Cortex of kidney (tissue), 1 donor: ENCODE results near the gene RRH.
"Not testable (repeated sequence)": the region's sequence is repeated elsewhere in the genome, so short reads cannot be mapped to it uniquely, and the experiment has no call there.

ENCODE experiments used
- DNase-seq: peaks from one replicate; lab custom pipeline; 2025; lab: John Stamatoyannopoulos, UW

The RRH gene

DNA sequence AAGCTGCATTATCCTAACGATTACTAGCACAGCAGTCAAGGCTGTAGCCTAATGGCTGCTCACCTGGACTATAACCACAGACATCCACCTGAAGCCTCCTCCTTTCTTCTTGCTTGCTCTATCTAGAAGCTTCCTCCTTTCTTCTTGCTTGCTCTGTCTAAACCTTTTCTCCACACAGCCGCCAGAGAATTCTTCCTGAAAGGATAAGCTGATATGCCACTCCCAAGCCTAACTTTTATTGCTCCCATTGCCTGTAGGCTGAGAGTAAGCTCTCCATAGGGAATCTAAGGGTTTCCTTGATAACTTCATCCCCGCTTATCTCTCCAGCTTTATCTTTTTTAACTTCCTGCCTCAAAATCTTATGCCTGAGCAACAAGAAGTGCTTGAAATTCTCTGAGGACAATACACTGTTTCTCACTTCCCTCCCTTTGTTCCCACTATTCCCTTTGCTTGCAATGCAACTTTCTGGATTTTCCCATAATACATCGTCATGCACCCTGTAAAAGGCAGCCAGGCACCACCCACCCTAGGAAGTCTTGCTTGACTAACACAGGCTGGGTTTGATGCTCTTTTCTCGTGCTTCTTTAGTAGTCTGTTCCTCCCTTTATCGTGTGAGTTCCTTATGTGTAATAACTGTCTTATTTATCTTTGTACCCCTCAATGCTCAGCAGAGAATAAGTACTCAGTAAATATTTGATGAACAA is 18.8 kb downstream of the RRH start:
- no peak for DNase-seq

DNA sequence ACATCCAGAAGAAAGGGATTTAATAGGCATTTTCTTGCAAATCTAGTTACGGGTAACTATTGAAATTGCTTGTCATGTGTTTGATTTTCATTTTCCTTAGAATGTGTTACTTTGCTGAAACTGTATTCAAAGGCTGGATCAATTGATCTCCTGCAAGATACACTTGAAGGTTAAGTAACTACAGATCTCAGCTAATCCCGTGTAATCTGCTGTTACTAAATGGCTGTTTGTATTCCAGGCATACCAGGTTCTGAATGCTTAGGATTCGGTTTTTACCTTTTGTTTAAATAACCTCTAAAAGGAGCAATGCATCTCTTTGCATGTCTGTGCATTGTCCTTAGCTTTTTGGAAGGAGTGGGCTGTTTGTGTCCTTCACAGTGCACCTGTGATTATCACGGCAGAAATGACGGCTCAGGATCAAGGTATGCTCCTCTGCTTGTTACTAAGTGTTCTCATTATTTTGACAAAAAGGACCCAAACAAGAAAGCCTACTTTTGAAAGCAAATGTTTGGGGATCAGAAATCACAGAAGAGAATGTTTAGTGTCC is 20.2 kb downstream of the RRH start, which contains the start of gene LRIT3:
TSS of gene LRIT3 (plus strand) at position 212 of the 547 bp plus-strand sequence. CDS start at position 307, 95 bp downstream.
- DNase-seq: no peak

- DNase-seq: no peak
Measured at GRCh38 chr4:109848501-109848900, 20.7 kb downstream of the RRH start.

DNA sequence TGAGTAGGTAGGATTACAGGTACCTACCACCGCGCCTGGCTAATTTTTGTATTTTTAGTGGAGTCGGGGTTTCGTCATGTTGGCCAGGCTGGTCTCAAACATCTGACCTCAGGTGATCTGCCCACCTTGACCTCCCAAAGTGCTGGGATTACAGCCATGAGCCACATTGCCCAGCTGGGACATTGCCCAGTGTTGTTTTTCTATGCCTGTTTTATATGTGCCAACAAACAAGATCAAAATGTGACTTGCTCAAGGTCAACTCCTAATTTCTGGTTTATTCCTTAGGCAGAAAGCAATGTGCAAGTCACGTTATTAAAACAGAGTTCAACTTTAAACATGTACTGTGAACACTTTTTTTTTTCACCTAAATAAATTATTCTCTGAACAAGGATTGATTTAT is 22.8 kb downstream of the RRH start:
- no peak for DNase-seq

- DNase-seq: not testable (repeated sequence)
Measured at GRCh38 chr4:109859426-109860300, 31.9 kb downstream of the RRH start.

DNA sequence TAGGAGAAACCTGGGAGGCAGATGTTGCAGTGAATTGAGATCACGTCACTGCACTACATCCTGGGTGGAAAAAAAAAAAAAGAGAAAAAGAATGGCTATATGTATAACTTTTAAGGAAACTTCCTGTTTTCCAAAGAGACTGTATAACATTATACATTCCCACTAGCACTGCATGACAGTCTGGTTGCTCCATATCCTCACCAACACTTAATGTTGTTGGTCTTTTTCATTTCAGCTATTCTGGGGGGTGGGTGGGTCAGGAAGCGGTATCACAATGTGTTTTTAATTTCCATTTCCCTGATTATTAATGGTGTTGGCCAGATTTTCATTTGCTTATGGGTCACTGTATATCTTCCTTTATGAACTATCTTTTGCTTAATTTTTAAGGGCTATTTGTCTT is 33.5 kb downstream of the RRH start:
- DNase-seq: no peak

DNA sequence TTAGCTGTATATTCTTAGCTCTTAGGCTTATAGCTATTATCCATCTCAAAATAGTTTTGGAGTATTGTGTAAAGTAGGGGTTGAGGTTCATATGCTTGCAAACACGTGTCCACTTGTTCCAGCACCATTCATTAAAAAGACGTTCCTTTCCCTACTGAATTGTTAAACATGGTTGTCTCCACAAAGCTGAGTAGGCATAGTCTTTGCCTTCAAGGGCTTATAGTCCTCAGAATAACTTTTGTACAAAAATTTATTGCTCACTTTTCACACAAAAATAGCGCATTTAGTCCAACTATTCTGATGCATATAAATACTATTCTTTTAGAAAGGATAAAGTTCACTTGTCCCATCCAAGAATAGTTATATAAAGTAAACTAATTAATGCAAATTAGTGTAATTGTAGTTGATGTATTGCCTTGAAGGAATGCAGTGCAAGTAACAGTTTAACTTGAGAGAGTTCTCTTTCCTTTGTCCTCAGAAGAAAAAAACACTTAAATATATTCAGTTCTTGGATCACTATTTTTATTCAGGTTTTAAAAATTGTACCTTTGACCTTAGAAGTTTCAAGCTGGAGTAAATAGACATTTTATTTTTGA is 34.2 kb downstream of the RRH start:
- no peak for DNase-seq

- no peak for DNase-seq
Measured at GRCh38 chr4:109864134-109864533, 36.4 kb downstream of the RRH start.

DNA sequence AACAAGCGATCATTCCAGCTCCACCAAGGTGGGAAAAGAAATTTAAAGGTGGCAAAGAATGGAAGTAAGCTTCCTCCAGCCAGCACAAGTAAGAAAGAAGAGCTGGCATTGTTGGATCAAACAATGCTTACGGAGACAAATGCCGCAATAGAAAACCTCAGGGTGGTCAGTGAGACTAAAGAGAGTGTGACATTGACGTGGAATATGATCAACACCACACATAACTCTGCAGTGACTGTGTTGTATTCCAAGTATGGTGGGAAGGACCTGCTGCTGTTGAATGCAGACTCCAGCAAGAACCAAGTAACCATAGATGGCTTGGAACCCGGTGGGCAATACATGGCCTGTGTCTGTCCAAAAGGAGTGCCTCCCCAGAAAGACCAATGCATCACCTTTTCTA is 42.3 kb downstream of the RRH start:
- DNase-seq: no peak

DNA sequence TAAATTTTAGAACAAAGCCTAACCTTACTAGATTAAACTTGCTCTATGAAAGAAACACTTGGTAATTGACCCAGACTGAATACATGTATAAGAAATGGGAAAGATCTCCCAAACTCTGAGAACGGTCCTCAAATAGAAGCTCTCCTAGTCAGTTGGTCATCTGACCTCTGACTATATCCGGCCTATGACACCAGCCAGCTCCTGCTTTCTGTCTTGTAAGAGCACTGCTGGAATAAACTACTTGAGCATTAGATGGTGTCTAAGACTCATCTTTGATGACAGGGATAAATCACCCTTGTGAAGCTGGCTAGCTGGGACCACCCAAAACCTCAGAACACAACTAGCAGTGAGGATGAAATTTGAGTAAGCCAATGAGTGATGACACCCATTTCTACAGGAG is 44.3 kb downstream of the RRH start:
- DNase-seq: no peak

DNA sequence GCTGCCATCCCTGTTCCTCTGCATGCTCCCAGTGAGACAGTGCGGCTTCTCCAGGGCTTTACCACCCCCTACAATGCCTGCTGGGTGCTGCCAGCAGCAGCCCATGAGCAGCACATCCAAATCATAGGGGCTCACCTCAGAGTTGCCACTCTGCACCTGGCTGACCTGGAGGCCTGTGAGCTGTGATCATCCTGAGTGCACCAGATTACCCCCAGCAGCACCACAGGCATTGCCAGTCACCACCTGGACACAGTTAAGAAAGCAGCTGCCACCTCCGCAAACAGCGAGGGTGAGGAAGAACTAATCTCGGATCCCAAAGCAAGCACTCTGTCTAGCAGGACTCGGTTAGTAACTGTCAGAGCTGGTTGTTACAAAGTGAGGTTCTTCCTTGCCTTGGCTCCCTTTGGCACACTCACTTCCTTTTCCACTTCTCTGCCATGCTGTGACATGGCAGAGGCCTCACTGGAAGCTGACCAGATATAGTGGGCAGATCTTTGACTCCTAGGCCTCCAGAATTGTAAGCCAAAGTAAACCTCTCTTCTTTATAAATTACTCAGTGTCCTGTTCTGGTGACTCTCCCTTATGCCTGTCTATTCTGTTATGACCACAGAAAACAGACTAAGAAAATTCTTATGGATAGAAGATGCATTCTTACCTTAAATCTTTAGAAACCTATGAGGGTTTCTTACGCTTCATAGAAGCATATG is 45.3 kb downstream of the RRH start:
- DNase-seq: no peak

GRCh38 chr4:109873791-109874514 is 46.2 kb downstream of the RRH start:
- no peak for DNase-seq

GRCh38 chr4:109875106-109875505 is 47.3 kb downstream of the RRH start:
- no peak for DNase-seq

DNA sequence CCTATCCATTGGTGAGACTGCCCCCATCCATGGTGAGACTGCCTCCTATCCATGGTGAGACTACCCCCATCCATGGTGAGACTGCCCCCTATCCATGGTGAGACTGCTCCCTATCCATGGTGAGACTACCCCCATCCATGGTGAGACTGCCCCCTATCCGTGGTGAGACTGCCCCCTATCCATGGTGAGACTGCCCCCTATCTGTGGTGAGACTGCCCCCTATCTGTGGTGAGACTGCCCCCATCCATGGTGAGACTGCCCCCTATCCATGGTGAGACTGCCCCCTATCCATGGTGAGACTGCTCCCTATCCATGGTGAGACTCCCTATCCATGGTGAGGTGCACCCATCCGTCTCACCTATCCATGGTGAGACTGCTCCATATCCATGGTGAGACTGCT is 47.8 kb downstream of the RRH start:
- DNase-seq: not testable (repeated sequence)

GRCh38 chr4:109876634-109877265 is 49.0 kb downstream of the RRH start:
- no peak for DNase-seq

GRCh38 chr4:109877400-109877799 is 49.6 kb downstream of the RRH start:
- DNase-seq: no peak

GRCh38 chr4:109878355-109878754 is 50.6 kb downstream of the RRH start:
- DNase-seq: no peak

DNA sequence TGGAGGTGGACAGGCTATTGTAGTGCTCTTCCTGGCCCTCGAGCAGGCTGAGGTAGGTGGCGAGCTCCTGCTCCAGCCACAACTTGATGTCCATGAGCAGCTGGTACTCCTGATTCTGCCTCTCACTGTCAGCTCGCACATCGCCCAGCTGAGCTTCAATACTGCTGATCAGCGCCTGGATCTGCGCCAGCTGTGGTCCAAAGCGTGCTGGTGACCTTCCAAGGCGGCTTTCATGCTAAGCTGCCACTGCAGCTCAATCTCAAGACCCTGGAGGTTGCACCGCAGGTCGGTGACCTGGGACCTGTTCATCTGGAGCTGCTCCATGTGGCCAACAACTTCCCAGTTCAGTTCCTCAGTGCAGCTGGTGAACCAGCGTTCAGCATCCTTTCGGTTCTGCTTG is 51.3 kb downstream of the RRH start:
- DNase-seq: no peak

DNA sequence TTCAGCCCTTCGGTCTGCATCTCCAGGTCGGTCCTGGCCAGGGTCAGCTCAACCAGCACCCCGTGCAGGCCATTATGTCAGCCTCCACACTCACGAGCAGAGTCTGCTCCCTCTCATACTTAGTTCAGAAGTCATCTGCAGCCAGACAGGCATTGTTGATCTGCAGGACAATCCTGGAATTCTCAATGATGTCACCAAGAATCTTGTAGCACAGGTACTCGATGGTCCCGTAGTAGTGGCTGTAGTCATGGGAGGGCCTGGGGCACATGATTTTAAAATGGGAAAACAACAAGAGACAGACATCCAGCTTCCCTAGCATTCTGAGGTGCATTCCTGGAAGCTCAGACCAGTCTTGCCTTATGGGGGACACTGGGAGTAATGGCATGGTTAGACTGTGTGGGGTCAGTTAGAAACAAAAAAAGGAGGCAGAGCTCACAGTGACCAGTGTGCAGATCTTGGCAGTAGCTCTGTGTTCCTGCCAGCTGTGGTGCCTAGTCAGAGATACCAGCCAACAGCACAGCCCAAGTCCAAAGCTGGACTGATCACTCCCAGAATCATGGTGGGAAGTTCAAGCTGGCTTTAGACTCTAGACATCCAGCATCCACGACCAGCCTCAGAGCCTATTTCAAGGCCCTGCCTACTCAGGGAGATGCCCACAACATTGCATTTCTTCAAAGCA is 52.0 kb downstream of the RRH start:
- no peak for DNase-seq

- no peak for DNase-seq
Measured at GRCh38 chr4:109886303-109886702, 58.5 kb downstream of the RRH start.
